ENCODE data around the gene CD48. TPM values are rescaled to one million over a fixed set of nuclear protein-coding genes. Genes with fewer than 3 reads are reported as not detected.

CD48 gene
- total and polyA plus RNA-seq, 7 experiments from 2014 or later: 200 to 438 (median 353) TPM

DNA sequence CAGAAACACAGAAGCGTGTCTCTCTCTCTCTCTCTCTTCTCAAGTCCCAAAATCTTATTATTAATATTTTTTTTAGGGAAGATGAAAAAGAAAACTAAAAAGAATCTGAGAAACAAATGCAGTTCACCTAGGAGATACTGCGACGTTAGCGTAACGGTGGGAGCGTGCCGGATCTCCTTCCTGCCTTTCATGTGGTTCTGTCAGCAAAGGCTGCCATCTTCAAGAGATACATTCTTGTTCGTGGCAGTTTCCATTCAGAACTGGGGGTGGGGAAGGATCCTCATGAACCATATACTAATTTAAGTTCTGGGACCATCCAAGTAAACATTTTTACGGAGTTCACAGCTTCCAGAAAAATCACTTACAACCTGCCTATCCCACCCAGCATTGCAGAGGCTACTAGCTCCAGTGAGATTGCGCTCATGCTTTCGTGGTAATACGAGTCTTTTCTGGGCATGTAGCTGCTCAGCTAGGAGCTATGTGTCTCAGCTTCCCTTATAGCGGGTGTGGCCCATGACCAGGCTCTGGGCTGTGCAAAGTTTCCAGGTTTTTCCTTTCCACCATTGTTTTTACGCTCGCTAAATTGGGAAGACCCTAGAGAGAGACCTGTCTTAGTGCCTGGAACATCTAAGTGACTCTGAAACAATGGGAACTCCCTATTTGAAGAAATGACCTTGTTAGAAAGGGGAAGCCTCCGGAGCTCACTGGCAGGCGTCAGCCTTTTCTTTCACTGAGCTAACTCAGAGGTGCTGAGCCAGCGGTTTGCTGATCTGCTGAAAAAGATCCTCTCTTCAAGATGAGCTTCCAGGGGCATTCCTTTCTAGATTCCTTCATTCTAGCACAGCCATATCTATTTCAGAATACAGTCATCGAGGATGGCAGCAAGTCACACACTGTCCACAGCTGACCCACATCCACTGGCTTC, 82.1 kb downstream of the CD48 start:
- CTCF ChIA-PET: interaction anchor here (0.6 to 3.6 kb wide), 12 partner anchors 11 to 205 kb away, joined by 3 to 30 read pairs (median 4); partner anchors contain the start of gene SLAMF1
- Histone ChIP-seq H3K27me3 (ENCODE audit: control insufficient read depth in 2 of 2, insufficient read depth in 2 of 2, low read length in 2 of 2) (no peaks in the 10 kb centered on the region), H3K36me3 (ENCODE audit: control insufficient read depth in 2 of 3, insufficient read depth in 3 of 3, low read length in 3 of 3) (peaks cover 0 to 8% (median 0%) of the 10 kb centered on the region in 3 experiments), H3K27ac (ENCODE audit: low read depth, low read length) (peak overlapping the region; percentile 95), H3K9me3 (ENCODE audit: control insufficient read depth in 2 of 3, low read length in 3 of 3) (no peaks in the 10 kb centered on the region), H3K4me1 (ENCODE audit: control insufficient read depth in 2 of 2, insufficient read depth in 2 of 2, low read length in 2 of 2) (peaks cover 95 to 96% of the 10 kb centered on the region in 2 donors), H3K4me3 (ENCODE audit: low read length) (peak overlapping the region; percentile 56)
- Mint-ChIP-seq H3K27me3 (no peaks in the 10 kb centered on the region), H3K9me3 (peaks cover 0 to 10% (median 3%) of the 10 kb centered on the region in 11 donors), H3K4me3 (peak overlapping the region; percentile 80 to 99 (median 86)), H3K27ac (peak overlapping the region; percentile 86 to 100 (median 100)), H3K36me3 (peaks cover 11 to 86% (median 45%) of the 10 kb centered on the region in 5 donors), H3K4me1 (peaks cover 72 to 100% (median 97%) of the 10 kb centered on the region in 7 donors)
- POLR2A ChIA-PET: interaction anchor here (0.6 to 7.8 kb wide), 17 partner anchors 8 to 586 kb away, joined by 3 to 94 read pairs (median 6); partner anchors contain the start of gene SLAMF1
- intact Hi-C loops (cut with micrococcal nuclease): loop anchor here (1.0 to 5.0 kb wide), 10 partner anchors 8 to 323 kb away; partner anchors contain the start of genes ITLN2 (in 1 of the 2) and SLAMF1 (in 1 of the 2)
- ATAC-seq (peak; percentile 88), DNase-seq (peak; percentile 29 to 95 (median 93))

DNA sequence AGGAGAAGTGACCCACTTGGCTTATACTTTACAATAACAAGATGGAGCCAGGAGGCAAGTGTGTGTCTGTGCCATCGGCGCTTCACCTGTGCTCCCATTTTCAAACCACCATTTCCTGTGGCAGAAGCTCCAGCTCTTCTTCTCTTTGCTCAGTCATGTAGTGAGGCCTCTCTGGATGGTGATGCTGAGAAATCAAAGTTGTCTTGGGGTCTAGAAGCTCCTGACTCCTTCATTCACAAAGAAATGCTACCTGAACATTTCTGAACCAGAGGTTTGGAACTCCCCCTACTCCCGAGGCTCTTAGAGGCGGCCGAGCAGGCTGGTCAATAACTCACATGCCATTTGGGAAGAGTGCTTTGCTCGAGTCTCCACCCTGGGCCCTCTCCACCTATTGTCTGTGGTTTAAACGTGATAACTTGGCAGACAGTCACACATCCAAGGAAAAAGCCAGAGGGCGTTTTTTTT, 82.8 kb downstream of the CD48 start:
- peak overlapping the region; percentile 80 to 99 (median 86) for H3K4me3 Mint-ChIP-seq
- H3K27ac Mint-ChIP-seq: peak overlapping the region; percentile 86 to 100 (median 100)
- H3K4me1 ChIP-seq (ENCODE audit: control insufficient read depth in 2 of 2, insufficient read depth in 2 of 2, low read length in 2 of 2): peaks cover 95 to 96% of the 10 kb centered on the region in 2 donors
- H3K4me1 Mint-ChIP-seq: peaks cover 73 to 100% (median 97%) of the 10 kb centered on the region in 7 donors
- H3K36me3 Mint-ChIP-seq: peaks cover 9 to 83% (median 43%) of the 10 kb centered on the region in 5 donors
- peaks cover 0 to under 1% (median 0%) of the 10 kb centered on the region in 3 experiments for H3K36me3 ChIP-seq (ENCODE audit: control insufficient read depth in 2 of 3, insufficient read depth in 3 of 3, low read length in 3 of 3)
- peaks cover 0 to 10% (median 3%) of the 10 kb centered on the region in 11 donors for H3K9me3 Mint-ChIP-seq
- peak overlapping the region; percentile 95 for H3K27ac ChIP-seq (ENCODE audit: low read depth, low read length)
- DNase-seq: peak in 2 of 9 donors; percentile 67 to 72
- no peaks in the 10 kb centered on the region for H3K27me3 ChIP-seq (ENCODE audit: control insufficient read depth in 2 of 2, insufficient read depth in 2 of 2, low read length in 2 of 2)
- H3K9me3 ChIP-seq (ENCODE audit: control insufficient read depth in 2 of 3, low read length in 3 of 3): no peaks in the 10 kb centered on the region
- intact Hi-C loops (cut with micrococcal nuclease): loop anchor here (1.0 to 5.0 kb wide), 10 partner anchors 8 to 323 kb away; partner anchors contain the start of genes ITLN2 (in 1 of the 2) and SLAMF1 (in 1 of the 2)
- ChIA-PET POLR2A (interaction anchor here (0.9 to 7.8 kb wide), 14 partner anchors 9 to 85 kb away, joined by 3 to 94 read pairs (median 10); partner anchors contain the start of gene SLAMF1), CTCF (interaction anchor here (0.8 to 3.6 kb wide), 9 partner anchors 10 to 54 kb away, joined by 3 to 30 read pairs (median 4); partner anchors contain the start of gene SLAMF1)
- H3K27me3 Mint-ChIP-seq: no peaks in the 10 kb centered on the region
- peak overlapping the region; percentile 49 for H3K4me3 ChIP-seq (ENCODE audit: low read length)
- peak; percentile 45 for ATAC-seq

Other genes starting within 250 kb of the CD48 start
- gene SLAMF6, start 188.6 kb downstream of the CD48 start, total RNA-seq: 10 to 100 TPM; 17.8 to 48.5 (median 40.5) TPM
- 10 to 100 TPM; 61.1 to 62.6 TPM for gene SLAMF6, start 188.6 kb downstream of the CD48 start, polyA plus RNA-seq
- gene CD84, start 132.3 kb downstream of the CD48 start, total RNA-seq: 10 to 100 TPM; 25.1 to 40.7 (median 32.3) TPM
- gene CD84, start 132.3 kb downstream of the CD48 start, polyA plus RNA-seq: 10 to 100 TPM in 1 of 2 donors, 1 to 10 TPM in 1; 7.4 to 11.3 TPM
- 10 to 100 TPM; 18.3 to 90.3 (median 31.9) TPM for gene SLAMF1, start 64.8 kb downstream of the CD48 start, total RNA-seq
- gene SLAMF1, start 64.8 kb downstream of the CD48 start, polyA plus RNA-seq: 10 to 100 TPM; 14.6 to 17.4 TPM
- 10 to 100 TPM in 2 of 5 experiments, 1 to 10 TPM in 3; 1.9 to 39.3 (median 7.7) TPM for gene SLAMF7, start 27.4 kb upstream of the CD48 start, total RNA-seq
- gene SLAMF7, start 27.4 kb upstream of the CD48 start, polyA plus RNA-seq: under 1 TPM; 0.21 to 0.52 TPM
- 100 to 1,000 TPM in 4 of 5 experiments, 1 to 10 TPM in 1; 5.6 to 141 (median 105) TPM for gene LY9, start 84.4 kb upstream of the CD48 start, total RNA-seq
- gene LY9, start 84.4 kb upstream of the CD48 start, polyA plus RNA-seq: 100 to 1,000 TPM; 182 to 225 TPM
- gene CD244, start 151.1 kb upstream of the CD48 start, total RNA-seq: 10 to 100 TPM in 1 of 5 experiments, 1 to 10 TPM in 1, under 1 TPM in 3; 0.27 to 33.6 (median 0.46) TPM
- 1 to 10 TPM; 3.9 to 4.6 TPM for gene CD244, start 151.1 kb upstream of the CD48 start, polyA plus RNA-seq
- gene ITLN1, start 173.4 kb upstream of the CD48 start, total RNA-seq: under 1 TPM in 1 of 5 experiments, not detected in 4; 0.88 TPM
- not detected for gene ITLN1, start 173.4 kb upstream of the CD48 start, polyA plus RNA-seq
- not detected for gene ITLN2, start 243.0 kb upstream of the CD48 start, total RNA-seq
- not detected for gene ITLN2, start 243.0 kb upstream of the CD48 start, polyA plus RNA-seq